Activated CD8-positive, alpha-beta memory T cell treated with anti-CD3 and anti-CD28 coated beads for 1 hour (primary cell): ENCODE results near the gene OR11H7.
"Not testable (repeated sequence)": the region's sequence is repeated elsewhere in the genome, so short reads cannot be mapped to it uniquely, and the experiment has no call there.

Experiments
- DNase-seq, 2 donors: peaks; one replicate each; pipeline ENCODE4 v3.0.0-alpha.2; 2020; ENCODE audit warnings: low read depth in 1 of 2; ENCODE audit errors: extremely low read depth in 1 of 2

The OR11H7 gene

GRCh38 chr14:20228681-20229080 is at the start of gene OR11H7:
Gene OR11H7, plus strand, starts transcription at chr14:20228981.
- no peak for DNase-seq

GRCh38 chr14:20179218-20179617 is 49.6 kb upstream of the OR11H7 start:
- DNase-seq: no peak

- DNase-seq: no peak
Observed at GRCh38 chr14:20179880-20180279, 48.9 kb upstream of the OR11H7 start.

GRCh38 chr14:20180486-20180885 is 48.3 kb upstream of the OR11H7 start:
- no peak for DNase-seq

- DNase-seq: no peak
Observed at GRCh38 chr14:20184181-20184580, 44.6 kb upstream of the OR11H7 start.

GRCh38 chr14:20190596-20190995 is 38.2 kb upstream of the OR11H7 start, which contains the start of gene OR11G2:
Gene OR11G2, plus strand, starts transcription at chr14:20190896. Its CDS starts 6,542 bp downstream, at chr14:20197438.
- DNase-seq: no peak

- DNase-seq: no peak
Observed at GRCh38 chr14:20191396-20191795, 37.4 kb upstream of the OR11H7 start.

GRCh38 chr14:20194101-20194500 is 34.7 kb upstream of the OR11H7 start:
- DNase-seq: no peak

GRCh38 chr14:20195170-20195569 is 33.6 kb upstream of the OR11H7 start:
- not testable (repeated sequence) for DNase-seq

- no peak for DNase-seq
Observed at GRCh38 chr14:20195911-20196310, 32.9 kb upstream of the OR11H7 start.

- DNase-seq: no peak
Observed at GRCh38 chr14:20197459-20197858, 31.3 kb upstream of the OR11H7 start.

GRCh38 chr14:20198991-20199390 is 29.8 kb upstream of the OR11H7 start:
- DNase-seq: no peak

GRCh38 chr14:20204721-20205120 is 24.1 kb upstream of the OR11H7 start:
- no peak for DNase-seq

GRCh38 chr14:20209595-20209994 is 19.2 kb upstream of the OR11H7 start:
- no peak for DNase-seq

GRCh38 chr14:20212406-20212805 is 16.4 kb upstream of the OR11H7 start:
- DNase-seq: not testable (repeated sequence)

GRCh38 chr14:20215196-20215595 is 13.6 kb upstream of the OR11H7 start:
- DNase-seq: no peak

- no peak for DNase-seq
Observed at GRCh38 chr14:20219033-20219432, 9.7 kb upstream of the OR11H7 start.

GRCh38 chr14:20223410-20223809 is 5.4 kb upstream of the OR11H7 start, which contains the start of gene OR11H6:
Gene OR11H6, plus strand, starts transcription at chr14:20223710. Its CDS starts 0 bp downstream, at chr14:20223710.
- no peak for DNase-seq

- not testable (repeated sequence) for DNase-seq
Observed at GRCh38 chr14:20235415-20235814, 6.6 kb downstream of the OR11H7 start.

- DNase-seq: no peak
Observed at GRCh38 chr14:20247646-20248246, 19.0 kb downstream of the OR11H7 start.

GRCh38 chr14:20262642-20263128 is 33.9 kb downstream of the OR11H7 start:
- no peak for DNase-seq

- DNase-seq: not testable (repeated sequence)
Observed at GRCh38 chr14:20264361-20264760, 35.6 kb downstream of the OR11H7 start.

- no peak for DNase-seq
Observed at GRCh38 chr14:20274062-20274461, 45.3 kb downstream of the OR11H7 start.
